Measurements from ENCODE around the gene EFCAB9.
A peak's percentile ranks its signal among the peaks of the same experiment; 100 is the strongest.

Gene EFCAB9

DNA sequence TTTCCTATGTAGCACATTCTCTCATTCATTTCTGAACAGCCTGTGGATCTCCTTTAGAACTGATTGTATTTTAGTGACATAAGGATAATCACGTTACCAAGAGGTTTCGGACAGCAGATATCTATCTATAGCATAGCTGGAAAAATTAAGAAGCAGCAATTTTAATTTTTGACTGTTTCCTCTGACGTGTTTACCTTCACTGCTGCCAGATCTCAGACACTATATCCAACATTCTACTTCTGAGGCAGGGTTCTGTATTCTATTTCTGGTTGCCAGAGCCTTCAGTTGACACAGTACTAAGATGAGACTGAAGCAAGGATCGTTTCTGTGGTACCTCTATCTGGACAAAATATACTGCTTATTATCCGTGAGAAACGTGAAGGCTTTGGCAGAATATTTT is at the start of gene EFCAB9:
TSS of gene EFCAB9 (plus strand) at position 301 of the 400 bp plus-strand sequence. CDS start at position 302, 1 bp downstream.
- Histone ChIP-seq H3K27me3 (ENCODE audit: low read depth, low read length) (0 out of 2 replicates have a peak, but pooled peaks cover 3% of the 10 kb centered on the region), H3K9ac (ENCODE audit: low read length) (no peak within 1 kb of the TSS), H3K27ac (ENCODE audit: low read length) (no peak within 1 kb of the TSS), H3K36me3 (replicated peaks; ENCODE audit: low read depth, low read length) (no peaks in the 10 kb centered on the region), H3K9me3 (ENCODE audit: insufficient read depth, low read length) (no peaks in the 10 kb centered on the region), H3K4me1 (ENCODE audit: low read length) (peaks cover under 1% of the 10 kb centered on the region), H3K4me2 (ENCODE audit: low read length) (no peak within 1 kb of the TSS), H3K79me2 (ENCODE audit: low read length) (no peaks in the 10 kb centered on the region), H3K4me3 (ENCODE audit: low read length) (no peak within 1 kb of the TSS), H4K20me1 (ENCODE audit: insufficient read depth, low read length) (no peaks in the 10 kb centered on the region), H2AFZ (ENCODE audit: low read depth, low read length) (no peak within 1 kb of the TSS)
- TF ChIP-seq, protein P1, sequence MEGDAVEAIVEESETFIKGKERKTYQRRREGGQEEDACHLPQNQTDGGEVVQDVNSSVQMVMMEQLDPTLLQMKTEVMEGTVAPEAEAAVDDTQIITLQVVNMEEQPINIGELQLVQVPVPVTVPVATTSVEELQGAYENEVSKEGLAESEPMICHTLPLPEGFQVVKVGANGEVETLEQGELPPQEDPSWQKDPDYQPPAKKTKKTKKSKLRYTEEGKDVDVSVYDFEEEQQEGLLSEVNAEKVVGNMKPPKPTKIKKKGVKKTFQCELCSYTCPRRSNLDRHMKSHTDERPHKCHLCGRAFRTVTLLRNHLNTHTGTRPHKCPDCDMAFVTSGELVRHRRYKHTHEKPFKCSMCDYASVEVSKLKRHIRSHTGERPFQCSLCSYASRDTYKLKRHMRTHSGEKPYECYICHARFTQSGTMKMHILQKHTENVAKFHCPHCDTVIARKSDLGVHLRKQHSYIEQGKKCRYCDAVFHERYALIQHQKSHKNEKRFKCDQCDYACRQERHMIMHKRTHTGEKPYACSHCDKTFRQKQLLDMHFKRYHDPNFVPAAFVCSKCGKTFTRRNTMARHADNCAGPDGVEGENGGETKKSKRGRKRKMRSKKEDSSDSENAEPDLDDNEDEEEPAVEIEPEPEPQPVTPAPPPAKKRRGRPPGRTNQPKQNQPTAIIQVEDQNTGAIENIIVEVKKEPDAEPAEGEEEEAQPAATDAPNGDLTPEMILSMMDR (IDR thresholded peaks at IDR 0.05; ENCODE audit: low read depth, low read length) = no peak
- TF ChIP-seq EZH2phosphoT487 (IDR thresholded peaks at IDR 0.05; ENCODE audit: low read depth) = no peak

DNA sequence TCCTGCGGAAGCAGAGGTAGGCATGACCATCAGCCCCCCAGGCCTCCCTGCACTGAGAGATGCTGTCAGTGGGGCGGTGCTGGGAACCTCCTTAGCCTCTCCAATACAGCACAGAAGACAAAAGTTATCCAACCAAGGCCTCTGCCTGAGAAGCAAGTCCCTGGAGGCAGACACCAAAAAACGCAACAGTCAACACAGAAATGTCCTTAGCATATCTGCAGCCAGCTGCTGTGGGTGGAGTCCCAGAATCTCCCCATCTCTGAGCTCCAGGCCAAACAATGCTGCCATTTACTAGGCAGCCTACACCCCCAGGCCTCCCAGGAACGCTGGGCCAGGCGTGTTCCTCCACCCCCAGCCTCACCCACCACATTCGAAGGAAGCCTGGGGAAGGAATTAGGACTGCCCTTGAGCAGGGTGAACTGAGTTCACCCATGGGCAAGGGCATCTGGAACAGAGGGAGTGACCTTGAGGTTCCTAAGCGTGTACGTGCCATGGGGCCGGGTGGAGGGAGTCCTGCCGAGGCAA is 49.6 kb upstream of the EFCAB9 start:
- H3K4me3 ChIP-seq (ENCODE audit: low read length) = peak overlapping the region; percentile 28
- peaks cover 69% of the 10 kb centered on the region for H3K79me2 ChIP-seq (ENCODE audit: low read length)
- H4K20me1 ChIP-seq (ENCODE audit: insufficient read depth, low read length) = peaks cover 18% of the 10 kb centered on the region
- H3K36me3 ChIP-seq (replicated peaks; ENCODE audit: low read depth, low read length) = peaks cover 19% of the 10 kb centered on the region
- H3K4me2 ChIP-seq (ENCODE audit: low read length) = peak overlapping the region; percentile 63
- H3K27me3 ChIP-seq (ENCODE audit: low read depth, low read length) = no peaks in the 10 kb centered on the region
- peak overlapping the region; percentile 29; the same call in 1 of the 2 replicates for H3K9ac ChIP-seq (ENCODE audit: low read length)
- TF ChIP-seq, protein P1 (IDR thresholded peaks at IDR 0.05; ENCODE audit: low read depth, low read length) = no peak
- no peak for TF ChIP-seq EZH2phosphoT487 (IDR thresholded peaks at IDR 0.05; ENCODE audit: low read depth)
- H2AFZ ChIP-seq (ENCODE audit: low read depth, low read length) = no peak overlapping the region
- peak overlapping the region; percentile 62 for H3K27ac ChIP-seq (ENCODE audit: low read length)
- no peaks in the 10 kb centered on the region for H3K9me3 ChIP-seq (ENCODE audit: insufficient read depth, low read length)
- peaks cover 52% of the 10 kb centered on the region for H3K4me1 ChIP-seq (ENCODE audit: low read length)

DNA sequence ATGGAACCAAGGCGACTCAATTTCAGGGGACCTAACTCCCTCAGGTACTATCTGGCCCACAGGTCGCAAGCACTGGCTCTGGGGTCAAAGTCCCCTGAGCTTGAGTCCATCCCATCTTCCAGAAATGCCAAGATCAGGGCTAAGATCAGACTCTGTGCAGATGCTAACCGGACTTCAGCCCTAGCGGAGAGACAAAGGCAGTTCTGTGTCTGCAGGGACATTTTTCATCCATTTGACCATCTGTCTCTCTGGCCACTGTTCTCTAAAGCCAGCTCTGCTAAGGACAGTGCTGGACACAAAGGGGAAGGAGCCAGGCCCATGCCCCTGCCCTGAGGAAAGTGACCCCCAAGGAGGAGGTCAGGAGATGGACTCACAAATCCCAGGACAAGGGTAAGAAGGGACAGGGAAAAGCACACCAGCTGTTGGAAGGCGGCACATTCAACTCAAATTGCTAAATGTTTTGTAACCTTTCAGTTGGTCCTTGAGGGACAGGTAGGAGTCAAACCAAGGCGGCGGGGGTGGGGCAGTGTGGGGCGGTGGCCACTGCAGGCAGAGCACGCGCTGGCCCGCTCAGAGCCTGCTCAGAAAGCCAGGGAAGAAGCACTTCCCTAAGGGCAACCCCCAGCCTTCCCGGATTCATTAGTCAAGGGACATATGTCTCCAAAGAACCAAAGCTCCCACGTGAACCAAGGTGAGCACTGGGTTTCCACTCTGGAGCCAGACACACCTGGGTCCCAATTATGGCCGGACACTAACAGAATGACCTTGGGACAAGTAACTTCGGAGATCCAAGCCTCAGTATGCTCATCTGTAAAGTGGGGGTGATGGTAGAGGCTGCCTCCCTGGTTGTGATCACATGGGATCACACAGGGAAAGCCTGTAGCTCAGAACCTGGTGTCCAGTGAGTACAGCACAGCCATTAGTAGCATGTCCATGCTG is 48.8 kb upstream of the EFCAB9 start:
- H2AFZ ChIP-seq (ENCODE audit: low read depth, low read length) = no peak overlapping the region
- peak overlapping the region; percentile 29; the same call in 1 of the 2 replicates for H3K9ac ChIP-seq (ENCODE audit: low read length)
- H3K36me3 ChIP-seq (replicated peaks; ENCODE audit: low read depth, low read length) = peaks cover 19% of the 10 kb centered on the region
- peaks cover 44% of the 10 kb centered on the region for H3K4me1 ChIP-seq (ENCODE audit: low read length)
- H3K9me3 ChIP-seq (ENCODE audit: insufficient read depth, low read length) = no peaks in the 10 kb centered on the region
- TF ChIP-seq EZH2phosphoT487 (IDR thresholded peaks at IDR 0.05; ENCODE audit: low read depth) = no peak
- TF ChIP-seq, protein P1 (IDR thresholded peaks at IDR 0.05; ENCODE audit: low read depth, low read length) = no peak
- H3K27ac ChIP-seq (ENCODE audit: low read length) = peak overlapping the region; percentile 62
- H3K79me2 ChIP-seq (ENCODE audit: low read length) = peaks cover 61% of the 10 kb centered on the region
- no peaks in the 10 kb centered on the region for H3K27me3 ChIP-seq (ENCODE audit: low read depth, low read length)
- H4K20me1 ChIP-seq (ENCODE audit: insufficient read depth, low read length) = peaks cover 18% of the 10 kb centered on the region
- H3K4me3 ChIP-seq (ENCODE audit: low read length) = peak overlapping the region; percentile 28; the same call in 1 of the 2 replicates
- peak overlapping the region; percentile 63 for H3K4me2 ChIP-seq (ENCODE audit: low read length)

Measured in OCI-LY3 (cell line).